ENCODE data around the gene DNAH9.

GRCh38 chr17:11639736-11640462, 41.6 kb downstream of the DNAH9 start:
- no peak for TF ChIP-seq CTCF (IDR thresholded peaks at IDR 0.05)
- TF ChIP-seq POLR2A (IDR thresholded peaks at IDR 0.05): no peak
